Astrocyte (in vitro differentiated cells and primary cell): ENCODE measurements around the gene SSBP1.

Experiments used
- EZH2 ChIP-seq: IDR thresholded peaks from 2 replicates; pipeline ENCODE4 v1.6.1; 2012; ENCODE audit warnings: mild to moderate bottlenecking, low read length, inconsistent platforms; ENCODE audit not compliant: insufficient read depth
- TF ChIP-seq, protein P1 (sequence below): IDR thresholded peaks from 2 replicates; pipeline ENCODE4 v1.5.1; 2011; ENCODE audit warnings: low read depth, mild to moderate bottlenecking, inconsistent platforms, low read length, moderate library complexity; ENCODE audit not compliant: insufficient read depth

DNA sequence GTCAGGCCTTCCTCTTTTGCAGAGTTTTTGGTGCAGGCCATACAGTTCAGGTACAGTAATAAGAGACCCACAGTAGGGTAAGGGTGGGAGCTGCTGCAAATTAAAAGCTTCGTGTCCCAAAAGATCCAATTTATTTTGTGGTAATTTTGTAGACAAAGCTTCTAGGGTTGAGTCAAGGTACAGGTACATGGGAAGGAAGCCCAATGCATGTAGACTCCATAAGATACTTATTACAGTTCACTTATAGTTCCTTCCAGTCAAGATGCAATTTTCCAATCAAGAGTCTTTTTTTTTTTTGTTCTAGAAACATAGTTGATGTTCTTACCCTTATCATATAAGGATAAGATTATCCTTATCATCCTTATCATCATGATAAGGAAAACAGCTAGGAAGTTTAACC is 38.2 kb downstream of the SSBP1 start, which contains the start of gene TAS2R4:
- TF ChIP-seq, protein P1, sequence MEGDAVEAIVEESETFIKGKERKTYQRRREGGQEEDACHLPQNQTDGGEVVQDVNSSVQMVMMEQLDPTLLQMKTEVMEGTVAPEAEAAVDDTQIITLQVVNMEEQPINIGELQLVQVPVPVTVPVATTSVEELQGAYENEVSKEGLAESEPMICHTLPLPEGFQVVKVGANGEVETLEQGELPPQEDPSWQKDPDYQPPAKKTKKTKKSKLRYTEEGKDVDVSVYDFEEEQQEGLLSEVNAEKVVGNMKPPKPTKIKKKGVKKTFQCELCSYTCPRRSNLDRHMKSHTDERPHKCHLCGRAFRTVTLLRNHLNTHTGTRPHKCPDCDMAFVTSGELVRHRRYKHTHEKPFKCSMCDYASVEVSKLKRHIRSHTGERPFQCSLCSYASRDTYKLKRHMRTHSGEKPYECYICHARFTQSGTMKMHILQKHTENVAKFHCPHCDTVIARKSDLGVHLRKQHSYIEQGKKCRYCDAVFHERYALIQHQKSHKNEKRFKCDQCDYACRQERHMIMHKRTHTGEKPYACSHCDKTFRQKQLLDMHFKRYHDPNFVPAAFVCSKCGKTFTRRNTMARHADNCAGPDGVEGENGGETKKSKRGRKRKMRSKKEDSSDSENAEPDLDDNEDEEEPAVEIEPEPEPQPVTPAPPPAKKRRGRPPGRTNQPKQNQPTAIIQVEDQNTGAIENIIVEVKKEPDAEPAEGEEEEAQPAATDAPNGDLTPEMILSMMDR, result no peak
- TF ChIP-seq EZH2, result no peak
